ENCODE measurements around the gene GALNT17.

GALNT17 gene

DNA sequence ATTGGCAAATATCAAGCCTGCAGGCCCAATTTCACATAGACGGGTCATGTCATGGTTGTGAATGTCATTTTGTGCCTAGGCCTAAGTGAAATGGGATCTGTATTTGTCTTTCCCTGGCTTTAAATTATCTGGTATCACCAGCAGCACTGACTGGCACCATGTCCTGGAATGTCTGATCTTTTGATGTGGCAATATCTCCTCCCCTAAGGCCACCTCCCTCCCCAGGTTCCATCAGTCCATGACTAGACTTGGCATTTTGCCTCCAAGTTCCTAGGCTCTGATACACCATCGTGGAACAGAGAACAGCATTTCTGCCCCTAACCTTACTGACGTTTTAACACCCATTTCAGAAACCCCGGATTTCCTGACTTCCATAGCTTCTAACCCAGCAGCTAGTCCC, 513.9 kb downstream of the GALNT17 start:
- H3K27me3 ChIP-seq (ENCODE audit: insufficient read depth, insufficient read length) = no peaks in the 10 kb centered on the region
- no peaks in the 10 kb centered on the region for H3K36me3 ChIP-seq (ENCODE audit: insufficient read depth, insufficient read length, low read length)
- H3K4me1 ChIP-seq (ENCODE audit: insufficient read depth, insufficient read length) = no peaks in the 10 kb centered on the region
- H3K9ac ChIP-seq (ENCODE audit: insufficient read length, low read depth) = no peak overlapping the region
- TF ChIP-seq SUZ12 (IDR thresholded peaks at IDR 0.05; ENCODE audit: extremely low read depth, insufficient read depth, insufficient read length) = no peak
- TF ChIP-seq ZNF274 (IDR thresholded peaks at IDR 0.05; ENCODE audit: low read depth, low read length) = no peak
- no peak for TF ChIP-seq YY1 (IDR thresholded peaks at IDR 0.05; ENCODE audit: insufficient read depth, insufficient read length)
- H3K9me3 ChIP-seq (ENCODE audit: insufficient read depth, low read length) = peaks cover 14% of the 10 kb centered on the region
- H3K4me3 ChIP-seq (ENCODE audit: insufficient read length, low read depth) = no peak overlapping the region
- DNase-seq (ENCODE audit: low read depth, low spot score) = no peak

DNA sequence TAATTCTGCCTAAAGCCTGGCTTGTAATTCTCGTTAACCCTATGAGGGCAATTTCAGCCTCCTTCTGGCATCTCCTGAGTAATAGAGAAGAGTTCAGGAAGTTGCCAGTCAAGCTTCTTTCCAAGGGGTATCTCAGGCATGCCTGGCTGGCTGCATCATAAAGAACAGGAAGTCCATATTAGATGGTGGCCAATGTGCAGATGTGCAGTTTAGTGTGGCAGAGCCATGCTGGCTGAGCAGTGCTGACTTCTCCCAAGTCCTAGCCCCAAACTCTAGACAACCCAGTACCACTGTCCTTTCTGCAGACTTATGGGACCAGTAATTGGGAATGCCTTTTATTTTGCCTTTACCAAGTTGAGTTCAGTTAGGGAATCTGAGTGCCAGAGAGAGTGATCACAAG, 517.9 kb downstream of the GALNT17 start:
- Histone ChIP-seq H3K9ac (ENCODE audit: insufficient read length, low read depth) (no peak overlapping the region), H3K4me1 (ENCODE audit: insufficient read depth, insufficient read length) (no peaks in the 10 kb centered on the region), H3K36me3 (ENCODE audit: insufficient read depth, insufficient read length, low read length) (no peaks in the 10 kb centered on the region), H3K9me3 (ENCODE audit: insufficient read depth, low read length) (peaks cover 14% of the 10 kb centered on the region), H3K27me3 (ENCODE audit: insufficient read depth, insufficient read length) (no peaks in the 10 kb centered on the region), H3K4me3 (ENCODE audit: insufficient read length, low read depth) (no peak overlapping the region)
- TF ChIP-seq YY1 (IDR thresholded peaks at IDR 0.05; ENCODE audit: insufficient read depth, insufficient read length) (no peak), ZNF274 (IDR thresholded peaks at IDR 0.05; ENCODE audit: low read depth, low read length) (no peak), SUZ12 (IDR thresholded peaks at IDR 0.05; ENCODE audit: extremely low read depth, insufficient read depth, insufficient read length) (no peak)
- DNase-seq (ENCODE audit: low read depth, low spot score) = no peak

DNA sequence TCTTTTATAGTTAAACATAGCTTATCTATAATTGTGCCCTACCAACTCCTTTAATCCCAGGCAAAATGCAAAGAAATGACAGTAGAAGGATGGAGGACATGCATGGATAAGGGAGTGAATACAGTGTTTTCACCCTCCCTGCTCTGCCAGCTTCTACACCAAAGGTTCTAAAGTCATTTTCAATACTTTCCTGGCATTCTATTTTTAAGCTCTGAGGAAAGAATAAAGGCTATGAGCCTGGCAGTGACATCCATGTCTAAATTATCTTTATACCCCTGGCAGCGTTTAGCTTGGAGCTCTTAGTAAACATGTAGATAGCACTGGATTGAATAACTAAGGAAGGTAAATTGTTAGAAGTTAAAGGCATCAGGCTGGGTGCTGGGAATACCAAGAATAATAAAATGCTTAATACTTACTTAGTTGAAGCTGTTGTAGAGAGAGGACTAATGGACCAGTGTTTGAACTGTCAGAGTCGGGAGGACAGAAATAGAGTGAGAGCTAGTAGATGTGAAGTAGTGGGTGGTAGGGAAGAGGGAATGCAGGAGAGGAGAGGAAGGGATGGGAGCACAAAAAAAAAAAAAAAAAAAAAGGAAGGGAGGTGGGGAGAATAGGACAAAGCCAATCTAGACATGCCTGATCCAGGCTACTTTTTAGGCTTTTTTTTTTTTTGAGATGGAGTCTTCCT, 518.9 kb downstream of the GALNT17 start:
- Histone ChIP-seq H3K9me3 (ENCODE audit: insufficient read depth, low read length) (peaks cover 14% of the 10 kb centered on the region), H3K36me3 (ENCODE audit: insufficient read depth, insufficient read length, low read length) (no peaks in the 10 kb centered on the region), H3K27me3 (ENCODE audit: insufficient read depth, insufficient read length) (no peaks in the 10 kb centered on the region), H3K9ac (ENCODE audit: insufficient read length, low read depth) (no peak overlapping the region), H3K4me1 (ENCODE audit: insufficient read depth, insufficient read length) (no peaks in the 10 kb centered on the region), H3K4me3 (ENCODE audit: insufficient read length, low read depth) (no peak overlapping the region)
- TF ChIP-seq YY1 (IDR thresholded peaks at IDR 0.05; ENCODE audit: insufficient read depth, insufficient read length) (no peak), ZNF274 (IDR thresholded peaks at IDR 0.05; ENCODE audit: low read depth, low read length) (no peak), SUZ12 (IDR thresholded peaks at IDR 0.05; ENCODE audit: extremely low read depth, insufficient read depth, insufficient read length) (no peak)
- DNase-seq (ENCODE audit: low read depth, low spot score) = no peak

DNA sequence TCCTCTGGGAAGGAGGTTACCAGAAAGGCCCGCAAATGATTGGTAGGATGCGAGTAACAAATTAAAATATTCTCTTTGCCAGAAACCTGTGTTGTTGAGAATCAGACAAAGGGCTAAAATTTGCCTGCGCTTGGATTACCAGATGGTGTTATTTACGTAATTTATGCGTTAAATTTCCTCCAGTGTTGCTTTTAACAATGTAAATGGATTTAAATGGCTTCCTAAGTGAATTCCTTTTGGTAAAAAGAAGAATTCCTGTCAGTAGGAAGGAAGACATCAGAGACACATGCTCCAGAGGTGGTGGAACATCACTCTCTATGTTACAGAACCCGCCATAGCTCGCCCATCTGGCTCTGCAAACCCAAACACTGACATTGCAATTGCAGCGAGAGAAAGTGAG, 520.6 kb downstream of the GALNT17 start:
- H3K9me3 ChIP-seq (ENCODE audit: insufficient read depth, low read length) = peaks cover 14% of the 10 kb centered on the region
- no peak overlapping the region for H3K4me3 ChIP-seq (ENCODE audit: insufficient read length, low read depth)
- TF ChIP-seq ZNF274 (IDR thresholded peaks at IDR 0.05; ENCODE audit: low read depth, low read length) = no peak
- no peak for TF ChIP-seq SUZ12 (IDR thresholded peaks at IDR 0.05; ENCODE audit: extremely low read depth, insufficient read depth, insufficient read length)
- TF ChIP-seq YY1 (IDR thresholded peaks at IDR 0.05; ENCODE audit: insufficient read depth, insufficient read length) = no peak
- no peak overlapping the region for H3K9ac ChIP-seq (ENCODE audit: insufficient read length, low read depth)
- no peaks in the 10 kb centered on the region for H3K36me3 ChIP-seq (ENCODE audit: insufficient read depth, insufficient read length, low read length)
- no peaks in the 10 kb centered on the region for H3K27me3 ChIP-seq (ENCODE audit: insufficient read depth, insufficient read length)
- no peaks in the 10 kb centered on the region for H3K4me1 ChIP-seq (ENCODE audit: insufficient read depth, insufficient read length)
- DNase-seq (ENCODE audit: low read depth, low spot score) = no peak

DNA sequence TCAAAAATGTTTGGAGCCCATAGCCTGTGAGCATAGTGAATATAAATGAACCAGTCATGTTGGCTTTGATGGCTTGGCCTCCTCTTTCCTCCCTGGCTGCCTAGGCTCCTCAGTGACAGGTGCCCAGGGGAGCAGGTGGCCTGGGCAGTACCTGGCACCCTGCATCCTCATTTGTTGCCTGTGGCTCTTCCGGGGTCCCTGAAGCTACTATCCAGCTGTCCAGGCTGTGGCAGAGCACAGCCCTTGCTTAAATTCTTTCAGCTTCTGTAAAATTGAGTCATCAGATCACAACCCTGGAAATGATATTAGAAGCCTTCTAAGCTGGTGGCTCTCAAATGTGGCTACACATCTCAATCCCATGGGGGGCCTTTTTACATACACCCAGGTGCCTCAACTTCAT, 525.4 kb downstream of the GALNT17 start:
- DNase-seq (ENCODE audit: low read depth, low spot score) = no peak
- Histone ChIP-seq H3K4me3 (ENCODE audit: insufficient read length, low read depth) (no peak overlapping the region), H3K9ac (ENCODE audit: insufficient read length, low read depth) (no peak overlapping the region), H3K9me3 (ENCODE audit: insufficient read depth, low read length) (no peaks in the 10 kb centered on the region), H3K36me3 (ENCODE audit: insufficient read depth, insufficient read length, low read length) (no peaks in the 10 kb centered on the region), H3K27me3 (ENCODE audit: insufficient read depth, insufficient read length) (no peaks in the 10 kb centered on the region), H3K4me1 (ENCODE audit: insufficient read depth, insufficient read length) (no peaks in the 10 kb centered on the region)
- TF ChIP-seq ZNF274 (IDR thresholded peaks at IDR 0.05; ENCODE audit: low read depth, low read length) (no peak), SUZ12 (IDR thresholded peaks at IDR 0.05; ENCODE audit: extremely low read depth, insufficient read depth, insufficient read length) (no peak), YY1 (IDR thresholded peaks at IDR 0.05; ENCODE audit: insufficient read depth, insufficient read length) (no peak)

DNA sequence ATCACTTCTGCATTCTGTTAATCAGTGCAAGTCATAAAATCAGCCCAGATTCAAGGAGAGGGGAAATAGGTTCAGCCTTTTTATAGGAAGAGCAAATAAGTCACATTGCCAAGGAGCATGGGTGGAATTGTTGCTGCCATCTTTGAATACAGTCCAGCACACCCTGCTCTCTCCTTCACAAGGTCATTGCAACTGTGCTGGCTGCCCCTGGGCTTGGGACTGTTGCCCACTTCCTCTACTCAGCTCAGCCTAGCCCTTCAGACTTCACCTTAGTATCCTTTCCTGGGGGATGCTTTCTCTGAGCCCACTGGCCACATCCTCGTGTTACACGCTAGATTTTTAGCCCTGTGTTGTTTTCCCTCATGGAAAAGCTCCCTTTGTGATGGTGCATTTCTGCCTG, 527.7 kb downstream of the GALNT17 start:
- TF ChIP-seq ZNF274 (IDR thresholded peaks at IDR 0.05; ENCODE audit: low read depth, low read length) (no peak), YY1 (IDR thresholded peaks at IDR 0.05; ENCODE audit: insufficient read depth, insufficient read length) (no peak), SUZ12 (IDR thresholded peaks at IDR 0.05; ENCODE audit: extremely low read depth, insufficient read depth, insufficient read length) (no peak)

DNA sequence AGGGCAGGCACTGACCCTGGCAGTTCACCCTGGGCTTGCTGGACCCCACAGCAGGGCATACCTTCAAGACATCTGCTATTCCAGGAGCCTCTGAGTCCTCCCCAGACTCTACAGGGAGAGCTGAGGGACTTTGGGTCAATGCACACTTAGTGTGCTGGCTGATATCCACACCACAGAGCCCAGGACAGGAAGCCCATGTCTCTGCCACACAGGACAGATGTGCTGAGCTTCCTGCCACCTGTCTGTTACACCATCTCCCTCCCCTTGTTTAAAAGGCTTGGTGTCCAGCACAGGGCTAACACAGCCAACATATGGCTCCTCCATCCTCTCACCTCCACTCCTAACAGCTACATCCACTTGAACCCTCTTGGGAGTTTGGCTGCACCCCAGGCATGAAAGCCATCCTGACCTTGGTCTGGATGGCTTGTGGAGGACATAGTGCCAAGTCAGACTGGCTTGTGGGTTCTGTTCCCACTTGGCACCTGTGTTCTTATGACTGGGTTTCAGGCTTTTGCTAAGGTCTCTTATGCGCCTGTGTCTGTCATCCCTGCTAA, 529.8 kb downstream of the GALNT17 start:
- Histone ChIP-seq H3K36me3 (ENCODE audit: insufficient read depth, insufficient read length, low read length) (no peaks in the 10 kb centered on the region), H3K9ac (ENCODE audit: insufficient read length, low read depth) (no peak overlapping the region), H3K4me3 (ENCODE audit: insufficient read length, low read depth) (no peak overlapping the region), H3K9me3 (ENCODE audit: insufficient read depth, low read length) (peaks cover 8% of the 10 kb centered on the region; the same call in 1 of the 2 replicates), H3K27me3 (ENCODE audit: insufficient read depth, insufficient read length) (no peaks in the 10 kb centered on the region), H3K4me1 (ENCODE audit: insufficient read depth, insufficient read length) (no peaks in the 10 kb centered on the region)
- no peak for TF ChIP-seq ZNF274 (IDR thresholded peaks at IDR 0.05; ENCODE audit: low read depth, low read length)
- TF ChIP-seq YY1 (IDR thresholded peaks at IDR 0.05; ENCODE audit: insufficient read depth, insufficient read length) = no peak
- no peak for TF ChIP-seq SUZ12 (IDR thresholded peaks at IDR 0.05; ENCODE audit: extremely low read depth, insufficient read depth, insufficient read length)
- DNase-seq (ENCODE audit: low read depth, low spot score) = no peak

More for the DNA sequence above, 527.7 kb downstream of the GALNT17 start:
- Histone ChIP-seq H3K27me3 (ENCODE audit: insufficient read depth, insufficient read length) (no peaks in the 10 kb centered on the region), H3K4me3 (ENCODE audit: insufficient read length, low read depth) (no peak overlapping the region), H3K4me1 (ENCODE audit: insufficient read depth, insufficient read length) (no peaks in the 10 kb centered on the region), H3K9ac (ENCODE audit: insufficient read length, low read depth) (no peak overlapping the region), H3K9me3 (ENCODE audit: insufficient read depth, low read length) (peaks cover under 1% of the 10 kb centered on the region; the same call in 1 of the 2 replicates), H3K36me3 (ENCODE audit: insufficient read depth, insufficient read length, low read length) (no peaks in the 10 kb centered on the region)
- DNase-seq (ENCODE audit: low read depth, low spot score) = no peak
